ENCODE measurements around the gene CPNE5.

The CPNE5 gene

DNA sequence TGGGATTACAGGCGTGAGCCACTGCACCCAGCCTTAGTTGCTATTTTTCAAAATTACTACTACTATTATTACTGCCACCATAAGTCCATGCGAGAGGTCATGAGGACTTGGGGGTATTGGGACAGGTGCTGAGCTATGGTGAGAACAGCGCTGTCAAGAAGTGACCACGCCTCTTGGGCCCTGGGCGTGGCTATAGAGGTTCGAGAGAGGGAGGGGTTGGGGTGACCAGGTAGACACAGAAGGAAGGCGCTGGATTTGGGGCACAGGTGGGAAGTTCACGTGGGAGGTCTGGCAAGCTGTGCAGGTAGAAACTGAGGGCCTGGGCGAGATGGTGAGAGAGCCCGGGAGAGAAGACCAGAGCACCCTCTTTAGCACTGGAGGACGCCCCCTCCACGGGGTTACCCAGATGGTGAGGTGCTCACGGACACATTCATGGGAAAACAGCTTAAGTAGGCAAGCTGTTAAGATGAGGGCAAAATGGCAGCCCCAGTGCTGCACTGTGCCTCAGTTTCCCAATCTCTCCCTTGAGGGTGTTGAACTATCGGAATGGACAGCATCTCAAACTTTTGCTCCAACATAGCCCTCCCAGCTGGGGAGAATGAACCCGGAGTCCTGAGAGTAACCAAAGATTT is 80.6 kb downstream of the CPNE5 start:
- DNase-seq = no peak

DNA sequence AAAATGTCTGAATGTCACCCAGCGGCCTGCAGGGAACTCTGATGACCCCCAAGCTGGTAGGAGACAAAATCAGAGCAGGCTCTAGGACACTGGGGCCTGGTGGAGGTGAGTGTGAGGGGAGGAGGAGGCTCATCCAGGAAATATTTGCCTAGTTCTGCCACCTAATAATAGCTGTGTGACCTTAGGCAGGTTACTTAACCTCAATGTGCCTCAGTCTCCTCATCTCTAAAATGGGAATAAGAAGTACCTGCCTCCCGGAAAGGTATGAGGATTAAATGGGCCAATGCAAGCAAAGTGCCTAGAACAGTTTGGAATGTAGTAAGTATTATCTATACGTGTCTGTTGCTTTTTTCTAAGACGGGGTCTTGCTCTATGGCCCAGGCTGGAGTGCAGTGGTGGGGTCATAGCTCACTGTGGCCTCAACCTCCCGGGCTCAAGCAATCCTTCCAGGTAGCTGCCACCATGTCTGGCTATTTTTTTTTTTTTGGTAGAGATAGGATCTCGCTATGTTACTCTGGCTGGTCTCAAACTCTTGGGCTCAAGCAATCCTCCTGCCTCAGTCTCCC is 81.2 kb downstream of the CPNE5 start:
- no peak for DNase-seq

GRCh38 chr6:36757206-36757605 is 82.0 kb downstream of the CPNE5 start:
- DNase-seq = peak; percentile 64

DNA sequence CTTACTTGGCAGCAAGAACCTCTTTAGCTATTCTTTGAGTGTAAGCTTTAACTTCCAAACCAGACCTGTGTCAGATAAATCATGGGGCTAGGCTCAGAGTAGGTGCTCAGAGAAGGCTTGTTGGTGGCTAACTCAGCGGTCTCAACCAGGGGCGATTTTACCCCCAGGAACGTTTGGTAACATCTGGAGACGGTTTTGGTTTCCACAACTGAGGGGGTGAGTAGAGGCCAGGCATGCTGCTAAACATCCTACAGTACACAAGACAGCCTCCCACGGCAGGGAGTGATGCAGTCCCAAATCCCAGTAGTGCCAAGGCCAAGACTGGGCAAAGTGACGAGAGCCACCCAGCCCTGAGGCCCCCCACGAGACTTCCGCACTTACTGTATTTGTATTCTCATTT is 82.5 kb downstream of the CPNE5 start:
- DNase-seq = no peak

DNA sequence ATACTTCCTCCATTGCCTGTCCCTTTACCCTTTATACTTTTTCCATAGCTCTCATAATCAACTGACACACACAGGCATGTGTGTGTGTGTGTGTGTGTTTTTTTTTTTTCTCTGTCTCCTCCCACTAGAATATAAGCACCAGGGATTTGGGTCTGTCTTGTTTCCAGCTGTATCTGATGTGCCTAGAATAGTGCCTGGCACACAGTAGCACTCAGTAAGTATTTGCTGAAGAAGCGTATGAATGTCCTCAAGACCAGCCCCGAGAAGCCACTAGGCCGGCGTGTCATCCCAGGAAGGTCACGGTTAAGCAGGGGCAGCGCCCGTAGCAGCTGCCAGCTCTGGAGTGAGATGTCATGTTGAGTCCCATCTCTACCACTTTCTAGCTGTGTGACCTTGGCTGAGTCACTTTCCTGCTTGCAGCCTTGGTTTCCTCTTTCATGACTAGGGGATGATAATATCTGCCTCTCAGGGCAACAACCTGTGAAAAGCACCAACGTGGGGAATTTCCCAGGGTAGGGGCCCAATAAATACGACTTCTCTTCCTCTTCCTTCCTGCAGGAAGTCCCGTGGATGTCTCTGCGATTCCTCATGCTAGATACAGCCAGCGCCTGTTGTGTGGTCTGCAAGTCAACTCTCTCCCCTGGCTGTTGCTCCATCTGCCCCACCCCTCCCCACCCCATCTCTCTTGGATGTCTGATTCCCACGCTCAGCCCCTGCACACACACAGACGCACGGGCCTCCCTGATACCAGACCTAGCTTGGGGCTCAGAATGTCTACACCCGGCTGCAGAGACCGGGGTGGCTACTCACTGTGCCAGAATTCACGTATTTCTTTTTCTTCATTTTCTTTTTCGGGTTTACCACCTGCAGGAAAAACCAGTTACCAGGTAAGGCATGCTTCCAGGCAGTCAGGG is 83.6 kb downstream of the CPNE5 start:
- peak; percentile 94 for DNase-seq

DNA sequence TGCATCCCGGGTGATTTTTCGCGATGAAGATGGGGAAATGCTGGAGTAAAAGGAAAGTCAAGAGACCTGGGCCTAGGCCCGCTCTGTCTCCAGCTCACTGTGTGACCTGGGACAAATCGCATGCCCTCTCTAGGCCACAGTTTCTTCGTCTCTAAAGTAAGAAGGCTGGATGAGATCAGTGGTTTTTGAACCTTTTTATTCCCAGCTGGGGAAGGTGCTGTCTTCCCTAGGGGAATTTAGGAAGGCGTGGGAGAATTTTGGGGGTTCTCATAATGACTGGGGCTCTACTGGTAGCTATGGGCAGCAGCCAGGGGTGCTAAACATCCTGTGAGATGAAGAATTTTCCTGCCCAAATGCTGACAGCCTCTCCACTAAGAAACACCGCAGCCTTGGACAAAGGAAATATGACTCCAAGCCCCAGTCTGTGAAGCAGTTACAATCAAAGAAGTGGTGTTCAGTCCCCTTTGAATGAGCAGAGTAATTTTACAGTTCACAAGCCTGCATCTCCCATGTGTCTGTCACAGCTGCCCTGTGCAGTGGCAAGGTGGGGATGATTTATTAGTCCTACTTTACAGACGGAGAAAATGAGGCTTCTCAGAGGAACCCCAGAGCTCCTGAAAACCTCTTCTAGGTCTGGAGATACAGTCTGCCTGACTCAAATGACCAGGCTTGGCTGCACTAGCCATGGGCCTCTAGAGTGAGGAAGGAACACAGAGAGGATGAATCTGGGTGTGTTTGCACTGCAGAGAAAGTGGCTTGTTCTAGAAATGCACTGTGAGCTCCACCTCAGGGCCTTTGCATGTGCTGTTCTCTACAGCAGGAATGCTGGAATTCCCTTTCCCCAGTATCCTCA is 84.4 kb downstream of the CPNE5 start:
- no peak for DNase-seq

DNA sequence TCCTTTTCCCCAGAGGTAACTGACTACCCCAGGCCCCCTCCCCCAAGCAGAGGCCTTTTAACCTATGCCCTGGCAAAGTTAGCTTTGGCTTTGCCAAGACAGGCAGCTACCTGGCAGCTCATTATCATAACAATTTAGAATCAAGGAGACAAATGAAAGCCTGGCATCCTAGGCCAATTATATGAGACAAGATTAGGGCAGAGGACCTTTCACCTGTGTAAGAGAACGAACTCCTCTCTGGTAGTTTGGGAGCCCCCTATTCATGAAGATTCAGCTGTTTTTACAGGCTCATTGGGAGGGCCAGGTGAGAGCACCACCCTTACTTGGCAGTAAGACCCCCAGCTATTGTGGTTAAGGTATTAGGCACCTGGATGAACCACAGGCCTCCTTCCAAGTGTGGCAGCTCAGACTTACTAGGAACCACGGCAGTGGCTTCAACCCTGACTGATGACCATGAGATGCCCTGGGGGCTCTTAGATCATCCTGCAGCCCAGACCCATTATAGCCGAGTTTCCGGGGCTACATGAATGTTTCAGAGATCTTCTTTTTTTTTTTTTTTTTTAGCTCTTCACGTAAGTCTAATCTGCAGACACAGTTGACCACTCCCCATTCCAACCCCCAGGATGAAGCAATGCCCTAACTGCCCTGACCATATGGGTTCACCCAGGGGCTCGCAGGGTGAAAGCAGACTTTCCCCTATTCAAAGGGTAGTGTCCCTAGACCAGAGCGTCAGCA is 85.4 kb downstream of the CPNE5 start:
- peak; percentile 36 for DNase-seq

DNA sequence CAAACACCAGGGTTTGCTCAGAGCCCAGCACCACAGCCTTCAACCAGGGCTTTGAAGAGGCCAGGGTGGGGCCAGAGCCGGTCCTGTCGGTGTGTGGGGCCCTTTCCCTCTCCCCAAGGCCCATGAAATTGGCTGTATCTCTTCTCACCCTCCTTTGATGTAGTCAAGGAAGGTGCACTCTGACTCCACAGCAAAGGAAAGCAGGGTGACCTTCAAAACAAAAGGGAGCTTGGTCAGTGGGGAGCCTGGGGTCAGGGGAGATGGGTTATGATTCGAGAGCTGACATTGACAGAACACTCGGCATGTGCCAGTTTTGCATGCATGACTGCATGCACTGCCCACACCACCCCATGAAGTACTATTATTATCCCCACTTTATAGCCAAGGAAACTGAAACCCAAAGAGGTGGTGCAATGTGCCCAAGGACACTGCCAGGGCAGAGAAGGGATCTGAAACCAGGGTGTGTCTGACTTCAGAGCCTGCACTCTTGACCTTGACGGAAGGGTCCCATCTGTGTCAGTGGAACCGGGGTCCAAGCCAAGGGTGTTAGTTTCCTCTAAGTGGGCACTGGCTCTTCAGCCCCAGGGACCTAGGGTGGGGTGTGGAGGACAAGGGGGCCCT is 86.2 kb downstream of the CPNE5 start:
- DNase-seq = peak; percentile 94

DNA sequence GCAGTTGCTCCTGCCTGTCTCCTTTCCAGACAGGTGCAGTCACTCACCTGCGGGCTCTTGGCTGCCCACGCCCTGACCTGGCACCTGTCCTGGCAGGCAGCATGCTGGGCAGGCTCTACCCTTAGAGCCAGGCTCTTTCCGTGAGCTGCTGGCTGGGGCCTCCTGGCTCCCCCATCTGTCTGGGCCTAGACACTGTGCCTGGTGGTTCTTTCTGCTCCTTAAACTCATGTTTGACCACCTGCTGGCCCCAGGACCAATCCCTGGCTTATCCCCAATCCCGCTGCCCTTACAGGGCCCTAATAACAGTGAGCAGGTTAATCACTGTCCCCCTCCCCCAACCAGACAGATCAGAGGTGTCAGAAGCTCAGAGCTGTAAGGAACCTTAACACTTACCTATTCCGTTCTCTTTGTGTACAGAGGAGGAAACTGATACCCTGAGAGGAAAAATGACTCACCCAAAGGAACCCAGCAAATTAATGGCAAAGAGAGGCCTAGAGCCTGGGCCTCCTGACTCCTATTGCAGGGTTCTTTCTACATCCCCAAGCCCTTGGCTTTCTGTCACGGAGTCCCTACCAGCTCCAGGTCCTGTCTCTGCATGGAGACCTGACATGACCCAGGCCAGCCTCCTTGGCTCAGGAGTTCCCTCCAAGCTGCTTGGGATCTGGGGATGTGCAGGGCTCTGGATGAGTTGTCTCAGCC is 86.9 kb downstream of the CPNE5 start:
- DNase-seq = no peak

GRCh38 chr6:36751833-36752186 is 87.4 kb downstream of the CPNE5 start:
- no peak for DNase-seq

- DNase-seq = no peak
Measured at GRCh38 chr6:36751091-36751490, 88.2 kb downstream of the CPNE5 start.

GRCh38 chr6:36749829-36750489 is 89.3 kb downstream of the CPNE5 start:
- DNase-seq = no peak

DNA sequence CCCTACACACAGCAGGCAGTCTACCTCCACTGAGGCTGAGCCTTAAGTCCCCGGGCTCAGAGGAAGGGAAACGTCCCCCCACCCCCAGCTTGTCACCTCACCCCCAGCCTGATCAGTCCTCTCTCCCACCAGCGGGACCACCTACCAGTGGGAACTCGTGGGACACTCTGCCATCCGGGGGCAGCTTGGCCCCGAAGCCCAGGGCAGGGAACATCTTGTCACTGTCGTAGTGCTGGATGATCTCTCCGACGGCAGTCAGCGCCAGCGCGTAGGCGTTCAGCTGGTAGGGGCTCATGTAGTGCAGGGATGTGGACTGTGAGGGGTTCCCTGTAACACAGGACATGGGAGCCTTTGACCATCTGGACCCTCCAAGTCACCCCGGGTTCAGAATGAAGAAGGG is 93.0 kb downstream of the CPNE5 start:
- DNase-seq = no peak

DNA sequence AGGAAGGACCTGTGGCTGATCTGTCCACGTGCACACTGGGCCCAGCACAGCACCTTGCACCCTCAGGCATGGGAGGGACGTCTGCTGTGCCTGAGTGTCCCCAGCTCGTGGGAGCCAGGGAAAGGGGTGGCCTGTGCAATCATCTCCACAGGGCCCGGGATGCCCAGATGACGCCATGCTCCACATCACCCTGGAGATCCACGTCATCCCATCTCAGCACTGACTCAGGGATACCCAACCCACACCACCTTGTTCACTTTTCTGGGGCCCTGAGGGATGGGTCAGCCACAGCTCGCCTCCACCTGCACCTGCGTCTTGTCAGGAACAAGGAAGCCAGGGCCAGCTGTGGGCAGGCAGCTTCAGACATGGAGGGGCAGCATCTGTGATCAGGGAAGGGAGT is 93.4 kb downstream of the CPNE5 start:
- DNase-seq = no peak

DNA sequence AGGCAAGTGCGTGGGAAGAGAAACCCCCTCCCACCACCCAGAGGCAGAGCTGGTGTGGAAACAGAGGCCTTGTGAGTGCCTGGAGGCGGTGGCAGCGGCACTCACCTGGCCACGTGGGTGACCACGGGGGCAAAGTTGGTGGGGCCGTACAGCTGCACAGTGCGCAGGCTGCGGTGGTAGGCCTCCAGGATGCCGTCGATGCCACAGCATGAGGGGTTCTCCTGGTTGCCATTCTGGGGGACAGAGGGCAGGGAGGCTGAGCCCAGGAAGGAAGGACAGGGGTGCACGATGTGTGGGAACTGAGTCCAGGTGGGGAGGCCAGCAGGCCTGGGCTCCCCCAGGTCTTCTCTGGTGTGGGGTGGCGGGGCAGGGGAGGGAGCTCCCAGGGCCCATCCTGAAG is 94.0 kb downstream of the CPNE5 start:
- no peak for DNase-seq

DNA sequence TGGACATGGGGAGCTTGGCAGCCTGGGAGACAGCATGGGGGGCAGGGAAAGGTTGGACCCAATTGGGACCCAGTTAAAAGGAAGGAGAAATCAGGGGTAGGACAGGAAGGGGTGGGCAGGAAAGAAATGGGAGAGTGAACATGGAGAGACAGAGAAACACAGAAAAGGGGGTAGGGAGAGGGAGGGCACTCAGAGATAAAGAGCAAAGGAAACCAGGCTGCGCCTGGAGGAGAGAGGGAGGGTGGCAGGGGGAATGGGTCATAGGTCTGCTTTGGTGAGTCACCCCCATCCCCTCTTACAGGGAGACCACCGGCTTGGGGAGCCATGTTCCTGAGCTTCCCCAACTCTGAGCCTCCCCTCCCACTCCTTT is 95.0 kb downstream of the CPNE5 start:
- no peak for DNase-seq

- no peak for DNase-seq
Measured at GRCh38 chr6:36743538-36744303, 95.5 kb downstream of the CPNE5 start.

GRCh38 chr6:36743032-36743431 is 96.2 kb downstream of the CPNE5 start:
- DNase-seq = no peak

- DNase-seq = no peak
Measured at GRCh38 chr6:36742146-36742545, 97.1 kb downstream of the CPNE5 start.

DNA sequence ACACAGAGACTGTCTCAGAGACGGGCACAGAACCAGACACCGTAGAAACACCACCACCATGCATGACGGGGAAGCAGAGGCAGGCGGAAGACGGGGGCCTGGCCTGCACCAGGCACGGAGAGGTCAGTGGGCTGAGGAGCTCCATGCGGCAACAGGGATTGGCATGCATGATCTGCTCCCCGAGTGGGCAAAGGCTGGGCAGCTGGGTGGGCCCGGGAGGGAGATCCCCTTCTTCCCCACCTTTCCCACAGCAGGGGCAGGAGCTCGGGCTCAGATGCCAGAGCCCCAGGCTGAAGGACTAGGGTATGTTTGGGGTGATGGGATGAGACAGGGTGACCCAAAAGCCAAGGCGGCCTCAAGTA is 98.4 kb downstream of the CPNE5 start:
- no peak for DNase-seq

Measured in suppressor macrophage treated with lipopolysaccharide for 4 hours (primary cell).